Activated effector memory CD4-positive, alpha-beta T cell treated with anti-CD3 and anti-CD28 coated beads, Interleukin-2, amount 50 U/mL, for 16 hours (primary cell): ENCODE measurements around the gene IFI30.
A peak's percentile ranks its signal among the peaks of the same experiment; 100 is the strongest.

ENCODE experiments used
- DNase-seq: peaks from one replicate; pipeline ENCODE4 v3.0.0-alpha.2; 2020

Gene IFI30

GRCh38 chr19:18173572-18174288 lies at the start of gene IFI30:
Gene IFI30, plus strand, starts transcription at chr19:18173813. Its CDS starts 29 bp downstream, at chr19:18173842.
- peak; percentile 87 for DNase-seq

GRCh38 chr19:18123819-18124218 lies 49.8 kb upstream of the IFI30 start:
- no peak for DNase-seq

DNA sequence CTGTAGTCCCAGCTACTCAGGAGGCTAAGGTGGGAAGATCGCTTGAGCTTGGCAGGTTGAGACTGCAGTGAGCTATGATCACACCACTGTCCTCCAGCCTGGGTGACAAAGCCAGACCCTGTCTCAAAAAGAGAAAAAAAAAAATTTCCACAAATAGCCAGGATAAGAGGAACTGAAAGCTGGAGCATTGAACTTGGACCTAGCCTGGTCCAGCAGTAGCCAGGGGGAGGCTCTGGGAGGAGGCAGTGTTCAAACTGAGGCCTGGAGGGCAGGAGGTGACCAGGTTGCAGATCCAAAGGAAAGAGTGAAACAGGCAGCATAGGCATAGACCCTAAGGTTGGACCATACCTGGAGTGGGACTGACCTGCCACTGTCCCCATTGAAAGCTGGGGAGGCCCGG lies 47.5 kb upstream of the IFI30 start:
- DNase-seq, result no peak

- DNase-seq, result no peak
These were observed 45.6 kb upstream of the IFI30 start for GRCh38 chr19:18128044-18128443.

DNA sequence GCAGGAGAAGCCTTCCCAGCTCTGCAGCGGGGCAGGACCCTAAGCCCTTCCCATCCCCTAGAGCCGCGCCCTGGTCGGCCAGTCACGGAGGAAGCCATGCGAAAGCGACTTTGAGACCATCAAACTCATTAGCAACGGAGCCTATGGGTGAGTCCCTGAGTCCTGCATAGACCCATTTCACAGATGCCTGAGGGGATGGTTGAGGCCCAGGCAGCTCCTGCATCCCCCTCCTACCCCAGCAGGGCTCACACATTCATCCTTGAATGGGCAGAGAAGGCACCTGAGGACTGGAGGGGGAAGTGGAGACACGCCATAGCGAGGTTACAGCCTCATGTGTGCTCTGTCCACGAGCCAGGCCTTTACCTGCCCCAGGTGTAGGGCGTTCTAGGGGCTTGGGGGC lies 44.8 kb upstream of the IFI30 start:
- no peak for DNase-seq

GRCh38 chr19:18130523-18131242 lies 42.9 kb upstream of the IFI30 start:
- no peak for DNase-seq

- DNase-seq, result no peak
These were observed 41.6 kb upstream of the IFI30 start for GRCh38 chr19:18131841-18132596.

- DNase-seq, result no peak
These were observed 37.7 kb upstream of the IFI30 start for GRCh38 chr19:18135712-18136584.

DNA sequence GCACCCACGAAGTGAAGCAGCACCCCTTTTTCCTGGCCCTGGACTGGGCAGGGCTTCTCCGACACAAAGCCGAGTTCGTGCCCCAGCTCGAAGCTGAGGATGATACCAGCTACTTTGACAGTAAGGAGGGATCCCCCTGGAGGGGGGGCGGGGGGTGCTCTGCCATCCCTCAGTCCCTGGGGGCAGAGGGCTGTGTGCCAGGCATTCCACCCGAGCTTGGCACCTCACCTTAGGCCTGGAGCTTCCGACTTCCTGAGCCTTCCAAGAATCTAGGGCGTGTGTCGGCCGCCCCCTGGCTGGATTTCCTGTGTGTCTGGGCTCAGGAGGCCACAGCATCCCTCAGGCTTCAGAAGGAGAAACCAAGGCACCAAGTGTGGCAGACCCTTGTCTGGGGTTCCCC lies 36.4 kb upstream of the IFI30 start:
- DNase-seq, result no peak

GRCh38 chr19:18137657-18138339 lies 35.8 kb upstream of the IFI30 start:
- DNase-seq, result no peak

- no peak for DNase-seq
These were observed 33.1 kb upstream of the IFI30 start for GRCh38 chr19:18140473-18140872.

- DNase-seq, result no peak
These were observed 32.6 kb upstream of the IFI30 start for GRCh38 chr19:18141031-18141430.

DNA sequence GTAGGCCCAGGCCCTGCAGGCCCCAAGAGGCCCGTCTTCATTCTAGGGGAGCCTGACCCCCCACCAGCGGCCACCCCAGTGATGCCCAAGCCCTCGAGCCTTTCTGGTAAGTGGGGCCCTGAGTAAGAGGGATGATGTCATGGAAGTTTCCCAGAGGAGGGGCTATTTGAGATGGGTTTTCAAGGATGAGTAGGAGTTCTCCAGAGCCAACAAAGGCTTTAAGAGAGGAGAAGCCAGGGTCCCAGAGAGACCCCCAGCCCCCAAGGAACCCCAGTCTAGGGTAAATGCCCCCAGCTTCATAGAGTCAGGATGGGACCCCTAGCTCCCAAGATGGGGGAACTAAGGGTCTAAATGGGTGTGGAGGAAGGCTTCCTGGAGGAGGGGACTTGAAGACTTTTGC lies 29.7 kb upstream of the IFI30 start:
- DNase-seq, result no peak

GRCh38 chr19:18144361-18144760 lies 29.3 kb upstream of the IFI30 start:
- no peak for DNase-seq

- DNase-seq, result no peak
These were observed 28.7 kb upstream of the IFI30 start for GRCh38 chr19:18144906-18145305.

GRCh38 chr19:18145391-18145999 lies 28.1 kb upstream of the IFI30 start:
- DNase-seq, result no peak

DNA sequence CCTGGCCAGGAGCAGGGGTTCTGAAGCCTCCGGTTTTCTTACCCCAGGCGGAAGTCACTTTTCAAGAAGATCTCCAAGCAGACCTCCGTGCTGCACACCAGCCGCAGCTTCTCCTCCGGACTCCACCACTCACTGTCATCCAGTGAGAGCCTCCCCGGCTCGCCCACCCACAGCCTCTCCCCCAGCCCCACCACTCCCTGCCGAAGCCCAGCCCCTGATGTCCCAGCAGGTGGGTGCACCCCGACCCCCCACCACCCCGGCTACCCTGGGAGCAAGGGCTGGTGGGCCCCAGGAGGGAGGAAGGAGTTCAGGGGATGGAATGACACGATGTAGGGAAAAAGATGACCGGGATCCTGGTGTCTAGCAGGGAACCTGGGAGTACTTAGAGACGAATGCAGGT lies 26.2 kb upstream of the IFI30 start:
- DNase-seq, result no peak

- no peak for DNase-seq
These were observed 24.0 kb upstream of the IFI30 start for GRCh38 chr19:18149596-18149975.

DNA sequence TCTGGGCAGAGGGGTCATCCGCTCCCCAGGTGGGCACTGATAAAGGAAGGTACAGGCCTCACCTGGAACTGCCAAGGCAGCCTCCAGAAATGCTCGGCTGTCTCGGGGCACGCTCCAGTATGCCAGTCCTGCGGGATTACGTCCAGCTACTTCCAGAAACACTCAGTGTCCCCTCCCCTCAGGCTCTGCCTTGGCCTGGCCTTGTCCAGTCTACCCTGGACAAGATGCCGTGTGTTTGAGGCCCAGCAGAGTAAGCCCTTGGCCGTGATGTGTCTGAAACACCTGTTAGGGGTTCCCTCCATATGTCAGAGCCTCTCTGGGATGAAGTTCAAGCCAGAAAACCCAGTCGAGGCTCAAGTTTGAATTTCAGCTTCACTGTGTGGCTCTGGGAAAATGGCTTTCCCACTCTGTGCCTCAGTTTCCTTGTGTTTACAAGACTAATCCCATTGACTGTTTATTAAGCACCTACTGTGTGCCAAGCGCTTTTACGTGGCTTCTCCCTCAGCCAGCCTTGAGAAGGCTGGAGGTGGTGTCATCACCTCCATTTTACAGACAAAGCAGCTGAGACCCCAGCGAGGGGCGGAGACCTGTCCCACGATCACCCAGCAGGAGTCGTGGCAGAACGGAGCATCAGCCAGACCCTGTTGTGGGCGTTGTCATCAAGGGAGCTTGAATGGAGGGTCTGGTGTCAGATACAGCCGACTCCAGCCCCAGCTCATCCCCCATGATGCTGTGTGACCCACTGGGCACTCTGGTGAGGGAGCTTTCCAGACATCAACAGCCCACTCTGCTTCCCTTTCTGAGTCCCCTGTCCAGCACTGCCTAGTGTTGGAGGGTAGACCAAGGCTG lies 22.6 kb upstream of the IFI30 start:
- DNase-seq, result no peak

DNA sequence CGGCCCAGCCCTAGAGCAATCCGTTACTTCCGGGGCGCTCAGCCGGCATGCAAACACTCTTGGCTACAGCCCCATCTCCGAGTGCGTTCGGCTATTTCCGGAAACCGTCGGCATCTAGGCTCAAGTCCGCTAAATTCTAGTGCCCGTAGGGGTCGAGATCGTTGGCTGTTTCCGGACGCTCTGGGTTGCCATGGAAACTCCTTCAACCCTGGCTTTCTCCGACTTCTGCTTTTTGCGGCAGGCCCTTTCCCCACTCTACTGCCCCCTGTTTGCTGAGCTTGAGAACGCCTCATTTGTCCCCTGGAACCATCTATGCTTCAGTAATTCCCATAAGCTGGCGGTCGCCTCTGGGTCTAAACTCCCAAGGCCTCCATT lies 21.2 kb upstream of the IFI30 start:
- peak; percentile 97 for DNase-seq
